WTC11 (cell line): Measurements from ENCODE around the gene SNRNP200. TPM values are rescaled to one million over a fixed set of nuclear protein-coding genes. Genes with fewer than 3 reads are reported as not detected.

Experiments
- ATAC-seq: fragments of 200-7000 bp; cut with Tn5 transposase; 2 replicates; pipeline ENCODE4 v1.10.0; 2021; ENCODE audit warnings: mild to moderate bottlenecking, moderate library complexity
- CTCF ChIA-PET: fragments of 300-600 bp; sonication (Branson Sonifier 250); formaldehyde crosslinking; loops from one replicate; lab custom pipeline; 2021; ENCODE audit warnings: antibody characterized with exemption; lab: Charles Lee
- POLR2A ChIA-PET: fragments of 350-600 bp; sonication (Branson Sonifier 250); formaldehyde crosslinking; loops from one replicate; lab custom pipeline; 2021; ENCODE audit warnings: antibody characterized with exemption; lab: Charles Lee
- DNase-seq: peaks from one replicate; pipeline ENCODE4 v3.0.0; 2021; ENCODE audit warnings: low spot score
- H3K27ac Mint-ChIP-seq: 2 replicates; pipeline ENCODE4 v1.8.0; 2021; ENCODE audit warnings: mixed read lengths
- H3K27me3 Mint-ChIP-seq: 2 replicates; pipeline ENCODE4 v1.8.0; 2021; ENCODE audit warnings: low read depth, mild to moderate bottlenecking, moderate library complexity, mixed read lengths
- H3K36me3 Mint-ChIP-seq: 2 replicates; pipeline ENCODE4 v1.8.0; 2021; ENCODE audit warnings: mixed read lengths
- H3K4me1 Mint-ChIP-seq: 2 replicates; pipeline ENCODE4 v1.8.0; 2022; ENCODE audit warnings: mixed read lengths
- H3K4me3 Mint-ChIP-seq: 2 replicates; pipeline ENCODE4 v1.8.0; 2021; ENCODE audit warnings: mild to moderate bottlenecking, moderate library complexity, mixed read lengths
- H3K9me3 Mint-ChIP-seq: 2 replicates; pipeline ENCODE4 v1.8.0; 2021; ENCODE audit warnings: mixed read lengths
- E2F4 ChIP-seq: sonication (generic); formaldehyde crosslinking; IDR thresholded peaks from 2 replicates; pipeline ENCODE4 v1.8.1; 2022; ENCODE audit warnings: low read depth, mild to moderate bottlenecking, moderate library complexity, missing genetic modification reagents, borderline replicate concordance
- ELF4 ChIP-seq: sonication (generic); formaldehyde crosslinking; IDR thresholded peaks from 2 replicates; pipeline ENCODE4 v1.8.1; 2022; ENCODE audit warnings: low read depth, mild to moderate bottlenecking, moderate library complexity, missing genetic modification reagents
- EMX1 ChIP-seq: fragments of 250-450 bp; sonication (Bioruptor Pico); IDR thresholded peaks from 2 replicates; pipeline ENCODE4 v1.8.0; 2021; ENCODE audit warnings: mild to moderate bottlenecking
- FOXP1 ChIP-seq: sonication (generic); formaldehyde crosslinking; IDR thresholded peaks from 2 replicates; pipeline ENCODE4 v1.8.0; 2022; ENCODE audit warnings: missing genetic modification reagents, mild to moderate bottlenecking, moderate library complexity, borderline replicate concordance
- GRHL2 ChIP-seq: fragments of 250-450 bp; sonication (Bioruptor Pico); IDR thresholded peaks from 2 replicates; pipeline ENCODE4 v1.8.0; 2022; ENCODE audit warnings: mild to moderate bottlenecking, moderate library complexity; ENCODE audit not compliant: insufficient replicate concordance, severe bottlenecking
- JAZF1 ChIP-seq: fragments of 250-450 bp; sonication (Bioruptor Pico); IDR thresholded peaks from 2 replicates; pipeline ENCODE4 v1.9.0; 2021; ENCODE audit warnings: moderate library complexity, mild to moderate bottlenecking, inconsistent platforms
- KAT7 ChIP-seq: sonication (generic); formaldehyde crosslinking; IDR thresholded peaks from 2 replicates; pipeline ENCODE4 v1.8.1; 2023; ENCODE audit warnings: missing genetic modification reagents, mild to moderate bottlenecking, borderline replicate concordance
- NR1H2 ChIP-seq: sonication (generic); formaldehyde crosslinking; IDR thresholded peaks from 2 replicates; pipeline ENCODE4 v1.9.0; 2021; ENCODE audit warnings: mild to moderate bottlenecking, moderate library complexity, missing genetic modification reagents
- NR3C1 ChIP-seq: sonication (generic); formaldehyde crosslinking; conservative IDR thresholded peaks from 2 replicates; pipeline ENCODE4 v1.8.1; 2023; ENCODE audit warnings: low read depth, mild to moderate bottlenecking, missing genetic modification reagents
- SMAD4 ChIP-seq: sonication (generic); formaldehyde crosslinking; IDR thresholded peaks from 2 replicates; pipeline ENCODE4 v1.8.0; 2022; ENCODE audit warnings: mild to moderate bottlenecking, missing genetic modification reagents
- ZMAT4 ChIP-seq: fragments of 250-450 bp; sonication (Bioruptor Pico); IDR thresholded peaks from 2 replicates; pipeline ENCODE4 v1.9.0; 2021; ENCODE audit warnings: mild to moderate bottlenecking
- ZNF219 ChIP-seq: sonication (generic); formaldehyde crosslinking; IDR thresholded peaks from 2 replicates; pipeline ENCODE4 v1.8.0; 2023; ENCODE audit warnings: missing genetic modification reagents, mild to moderate bottlenecking, borderline replicate concordance
- ZNF317 ChIP-seq: sonication (generic); formaldehyde crosslinking; IDR thresholded peaks from 2 replicates; pipeline ENCODE4 v1.8.1; 2023; ENCODE audit warnings: low read depth, mild to moderate bottlenecking, moderate library complexity, missing genetic modification reagents, borderline replicate concordance
- ZNF425 ChIP-seq: fragments of 250-450 bp; sonication (Bioruptor Pico); conservative IDR thresholded peaks from 2 replicates; pipeline ENCODE4 v1.9.0; 2021; ENCODE audit warnings: mild to moderate bottlenecking
- total RNA-seq: library from RNA; stranded (reverse); gene quantifications from 3 replicates; pipeline ENCODE4 v1.2.3, GENCODE V29; 2021
- TF ChIP-seq, protein P1 (sequence below): sonication (generic); formaldehyde crosslinking; IDR thresholded peaks from 2 replicates; pipeline ENCODE4 v1.8.0; 2022; ENCODE audit warnings: mild to moderate bottlenecking, missing genetic modification reagents
- TF ChIP-seq, protein P2 (sequence below): sonication (generic); formaldehyde crosslinking; IDR thresholded peaks from 2 replicates; pipeline ENCODE4 v1.8.1; 2023; ENCODE audit warnings: mild to moderate bottlenecking, missing genetic modification reagents, moderate library complexity
- TF ChIP-seq, protein P3 (sequence below): fragments of 250-450 bp; sonication (Bioruptor Pico); IDR thresholded peaks from 2 replicates; pipeline ENCODE4 v1.9.0; 2021; ENCODE audit warnings: moderate library complexity, mild to moderate bottlenecking, inconsistent platforms, borderline replicate concordance
- TF ChIP-seq, protein P4 (sequence below): sonication (generic); formaldehyde crosslinking; IDR thresholded peaks from 2 replicates; pipeline ENCODE4 v1.8.0; 2022; ENCODE audit warnings: missing genetic modification reagents

Gene SNRNP200
- total RNA-seq, 1 experiment from 2014 or later: 226 TPM

GRCh38 chr2:96253006-96253405, 52.3 kb downstream of the SNRNP200 start (continued):
- TF ChIP-seq FOXP1 (CRISPR knock-in tag) (no peak), JAZF1 (CRISPR knock-in tag) (no peak), ELF4 (CRISPR knock-in tag) (no peak), KAT7 (no peak)

GRCh38 chr2:96252526-96252925, 52.8 kb downstream of the SNRNP200 start:
- H3K4me3 Mint-ChIP-seq: no peak overlapping the region
- ATAC-seq (no peak), DNase-seq (no peak)
- no peaks in the 10 kb centered on the region; the same call in 1 of the 2 replicates for H3K4me1 Mint-ChIP-seq
- peaks cover 26% of the 10 kb centered on the region for H3K36me3 Mint-ChIP-seq
- CTCF ChIA-PET: no interaction called here
- no peaks in the 10 kb centered on the region for H3K9me3 Mint-ChIP-seq
- POLR2A ChIA-PET: no interaction called here
- no peak overlapping the region for H3K27ac Mint-ChIP-seq
- TF ChIP-seq EMX1 (CRISPR knock-in tag) (no peak), GRHL2 (no peak), ZMAT4 (CRISPR knock-in tag) (no peak), E2F4 (CRISPR knock-in tag) (no peak), FOXP1 (CRISPR knock-in tag) (no peak), SMAD4 (CRISPR knock-in tag) (no peak), KAT7 (no peak), NR3C1 (no peak), NR1H2 (CRISPR knock-in tag) (no peak), ZNF219 (CRISPR knock-in tag) (no peak), ZNF425 (CRISPR knock-in tag) (no peak)
- TF ChIP-seq, protein P1, sequence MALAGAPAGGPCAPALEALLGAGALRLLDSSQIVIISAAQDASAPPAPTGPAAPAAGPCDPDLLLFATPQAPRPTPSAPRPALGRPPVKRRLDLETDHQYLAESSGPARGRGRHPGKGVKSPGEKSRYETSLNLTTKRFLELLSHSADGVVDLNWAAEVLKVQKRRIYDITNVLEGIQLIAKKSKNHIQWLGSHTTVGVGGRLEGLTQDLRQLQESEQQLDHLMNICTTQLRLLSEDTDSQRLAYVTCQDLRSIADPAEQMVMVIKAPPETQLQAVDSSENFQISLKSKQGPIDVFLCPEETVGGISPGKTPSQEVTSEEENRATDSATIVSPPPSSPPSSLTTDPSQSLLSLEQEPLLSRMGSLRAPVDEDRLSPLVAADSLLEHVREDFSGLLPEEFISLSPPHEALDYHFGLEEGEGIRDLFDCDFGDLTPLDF (CRISPR knock-in tag): no peak
- TF ChIP-seq, protein P2, sequence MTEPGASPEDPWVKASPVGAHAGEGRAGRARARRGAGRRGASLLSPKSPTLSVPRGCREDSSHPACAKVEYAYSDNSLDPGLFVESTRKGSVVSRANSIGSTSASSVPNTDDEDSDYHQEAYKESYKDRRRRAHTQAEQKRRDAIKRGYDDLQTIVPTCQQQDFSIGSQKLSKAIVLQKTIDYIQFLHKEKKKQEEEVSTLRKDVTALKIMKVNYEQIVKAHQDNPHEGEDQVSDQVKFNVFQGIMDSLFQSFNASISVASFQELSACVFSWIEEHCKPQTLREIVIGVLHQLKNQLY (CRISPR knock-in tag): no peak
- H3K27me3 Mint-ChIP-seq: no peaks in the 10 kb centered on the region

- Mint-ChIP-seq H3K9me3 (no peaks in the 10 kb centered on the region), H3K36me3 (peaks cover 26% of the 10 kb centered on the region), H3K4me3 (no peak overlapping the region), H3K27me3 (no peaks in the 10 kb centered on the region), H3K27ac (no peak overlapping the region), H3K4me1 (no peaks in the 10 kb centered on the region; the same call in 1 of the 2 replicates)
- ChIA-PET POLR2A (no interaction called here), CTCF (no interaction called here)
- TF ChIP-seq, protein P3, sequence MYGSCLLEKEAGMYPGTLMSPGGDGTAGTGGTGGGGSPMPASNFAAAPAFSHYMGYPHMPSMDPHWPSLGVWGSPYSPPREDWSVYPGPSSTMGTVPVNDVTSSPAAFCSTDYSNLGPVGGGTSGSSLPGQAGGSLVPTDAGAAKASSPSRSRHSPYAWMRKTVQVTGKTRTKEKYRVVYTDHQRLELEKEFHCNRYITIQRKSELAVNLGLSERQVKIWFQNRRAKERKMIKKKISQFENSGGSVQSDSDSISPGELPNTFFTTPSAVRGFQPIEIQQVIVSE: no peak
- no peak for TF ChIP-seq ZNF317 (CRISPR knock-in tag)
- TF ChIP-seq, protein P4, sequence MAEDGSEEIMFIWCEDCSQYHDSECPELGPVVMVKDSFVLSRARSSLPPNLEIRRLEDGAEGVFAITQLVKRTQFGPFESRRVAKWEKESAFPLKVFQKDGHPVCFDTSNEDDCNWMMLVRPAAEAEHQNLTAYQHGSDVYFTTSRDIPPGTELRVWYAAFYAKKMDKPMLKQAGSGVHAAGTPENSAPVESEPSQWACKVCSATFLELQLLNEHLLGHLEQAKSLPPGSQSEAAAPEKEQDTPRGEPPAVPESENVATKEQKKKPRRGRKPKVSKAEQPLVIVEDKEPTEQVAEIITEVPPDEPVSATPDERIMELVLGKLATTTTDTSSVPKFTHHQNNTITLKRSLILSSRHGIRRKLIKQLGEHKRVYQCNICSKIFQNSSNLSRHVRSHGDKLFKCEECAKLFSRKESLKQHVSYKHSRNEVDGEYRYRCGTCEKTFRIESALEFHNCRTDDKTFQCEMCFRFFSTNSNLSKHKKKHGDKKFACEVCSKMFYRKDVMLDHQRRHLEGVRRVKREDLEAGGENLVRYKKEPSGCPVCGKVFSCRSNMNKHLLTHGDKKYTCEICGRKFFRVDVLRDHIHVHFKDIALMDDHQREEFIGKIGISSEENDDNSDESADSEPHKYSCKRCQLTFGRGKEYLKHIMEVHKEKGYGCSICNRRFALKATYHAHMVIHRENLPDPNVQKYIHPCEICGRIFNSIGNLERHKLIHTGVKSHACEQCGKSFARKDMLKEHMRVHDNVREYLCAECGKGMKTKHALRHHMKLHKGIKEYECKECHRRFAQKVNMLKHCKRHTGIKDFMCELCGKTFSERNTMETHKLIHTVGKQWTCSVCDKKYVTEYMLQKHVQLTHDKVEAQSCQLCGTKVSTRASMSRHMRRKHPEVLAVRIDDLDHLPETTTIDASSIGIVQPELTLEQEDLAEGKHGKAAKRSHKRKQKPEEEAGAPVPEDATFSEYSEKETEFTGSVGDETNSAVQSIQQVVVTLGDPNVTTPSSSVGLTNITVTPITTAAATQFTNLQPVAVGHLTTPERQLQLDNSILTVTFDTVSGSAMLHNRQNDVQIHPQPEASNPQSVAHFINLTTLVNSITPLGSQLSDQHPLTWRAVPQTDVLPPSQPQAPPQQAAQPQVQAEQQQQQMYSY (CRISPR knock-in tag): peak; percentile 98
- DNase-seq (peak; percentile 29), ATAC-seq (peak; percentile 60; the same call in 1 of the 2 replicates)
These were observed 53.5 kb downstream of the SNRNP200 start for GRCh38 chr2:96251721-96252292.
